AG04450 (cell line): Measurements from ENCODE around the gene NRL. TPM values are rescaled to one million over a fixed set of nuclear protein-coding genes. Genes with fewer than 3 reads are reported as not detected.

ENCODE experiments used
- CTCF ChIA-PET: fragments of 300-600, 350-600 bp; formaldehyde crosslinking; extraction: SDS; loops from one replicate; lab custom pipeline; 2022; ENCODE audit warnings: antibody characterized with exemption, inconsistent platforms; lab: Charles Lee
- POLR2A ChIA-PET: fragments of 350-600 bp; formaldehyde crosslinking; extraction: SDS; loops from one replicate; lab custom pipeline; 2021; ENCODE audit warnings: antibody characterized with exemption, inconsistent platforms; lab: Yijun Ruan, JAX
- DNase-seq: peaks from one replicate; pipeline ENCODE4 v3.0.0-alpha.2; 2011; ENCODE audit warnings: low read depth, low spot score
- H3K27ac ChIP-seq: one replicate; pipeline ENCODE4 v1.5.1; 2012; ENCODE audit warnings: low read depth, low read length, control low read depth
- H3K27me3 ChIP-seq: one replicate; pipeline ENCODE4 v1.6.0; 2012; ENCODE audit warnings: low read length; ENCODE audit not compliant: control insufficient read depth, insufficient read depth
- H3K4me3 ChIP-seq: 2 replicates; pipeline ENCODE4 v1.5.1; 2011; ENCODE audit warnings: mild to moderate bottlenecking, low read depth, low read length, control low read depth
- H3K9me3 ChIP-seq: 2 replicates; pipeline ENCODE4 v1.5.1; 2012; ENCODE audit warnings: low read length; ENCODE audit not compliant: control insufficient read depth, insufficient read depth
- polyA plus RNA-seq: library from polyadenylated mRNA; depleted of rRNA; stranded (reverse); fragments of >200 nt; gene quantifications from 2 replicates; pipeline ENCODE4 v1.2.3, GENCODE V29; 2011
- TF ChIP-seq, protein P1 (sequence below): IDR thresholded peaks from 2 replicates; pipeline ENCODE4 v1.5.1; 2011; ENCODE audit warnings: low read depth, low read length, control low read depth, inconsistent platforms

The NRL gene
- polyA plus RNA-seq, 1 experiment: 0.41 TPM

- ChIA-PET CTCF (interaction anchor here (0.9 to 4.0 kb wide), 3 partner anchors 36 to 52 kb away, joined by 3 to 20 read pairs (median 3); no protein-coding TSS in a partner anchor), POLR2A (no interaction called here)
- no peak overlapping the region for H3K27ac ChIP-seq
Measured at GRCh38 chr14:24054646-24055045, 60.1 kb downstream of the NRL start.

GRCh38 chr14:24054324-24054641 is 60.5 kb downstream of the NRL start:
- Histone ChIP-seq H3K9me3 (no peaks in the 10 kb centered on the region), H3K27ac (no peak overlapping the region), H3K27me3 (peaks cover 39% of the 10 kb centered on the region), H3K4me3 (no peak overlapping the region)
- ChIA-PET CTCF (interaction anchor here (0.9 to 4.0 kb wide), 3 partner anchors 36 to 52 kb away, joined by 3 to 20 read pairs (median 3); no protein-coding TSS in a partner anchor), POLR2A (interaction anchor here (0.6 kb wide), 1 partner anchor 50 kb away, joined by 5 read pairs; no protein-coding TSS in a partner anchor)
- TF ChIP-seq, protein P1, sequence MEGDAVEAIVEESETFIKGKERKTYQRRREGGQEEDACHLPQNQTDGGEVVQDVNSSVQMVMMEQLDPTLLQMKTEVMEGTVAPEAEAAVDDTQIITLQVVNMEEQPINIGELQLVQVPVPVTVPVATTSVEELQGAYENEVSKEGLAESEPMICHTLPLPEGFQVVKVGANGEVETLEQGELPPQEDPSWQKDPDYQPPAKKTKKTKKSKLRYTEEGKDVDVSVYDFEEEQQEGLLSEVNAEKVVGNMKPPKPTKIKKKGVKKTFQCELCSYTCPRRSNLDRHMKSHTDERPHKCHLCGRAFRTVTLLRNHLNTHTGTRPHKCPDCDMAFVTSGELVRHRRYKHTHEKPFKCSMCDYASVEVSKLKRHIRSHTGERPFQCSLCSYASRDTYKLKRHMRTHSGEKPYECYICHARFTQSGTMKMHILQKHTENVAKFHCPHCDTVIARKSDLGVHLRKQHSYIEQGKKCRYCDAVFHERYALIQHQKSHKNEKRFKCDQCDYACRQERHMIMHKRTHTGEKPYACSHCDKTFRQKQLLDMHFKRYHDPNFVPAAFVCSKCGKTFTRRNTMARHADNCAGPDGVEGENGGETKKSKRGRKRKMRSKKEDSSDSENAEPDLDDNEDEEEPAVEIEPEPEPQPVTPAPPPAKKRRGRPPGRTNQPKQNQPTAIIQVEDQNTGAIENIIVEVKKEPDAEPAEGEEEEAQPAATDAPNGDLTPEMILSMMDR: no peak
- no peak for DNase-seq

More at GRCh38 chr14:24054646-24055045, 60.1 kb downstream of the NRL start:
- no peak for DNase-seq
- no peaks in the 10 kb centered on the region for H3K9me3 ChIP-seq
- TF ChIP-seq, protein P1: no peak
- peaks cover 39% of the 10 kb centered on the region for H3K27me3 ChIP-seq
- no peak overlapping the region for H3K4me3 ChIP-seq

GRCh38 chr14:24053548-24054323 is 61.0 kb downstream of the NRL start:
- TF ChIP-seq, protein P1: no peak
- ChIA-PET POLR2A (interaction anchor here (0.6 kb wide), 1 partner anchor 51 kb away, joined by 5 read pairs; no protein-coding TSS in a partner anchor), CTCF (interaction anchor here (0.9 to 4.0 kb wide), 3 partner anchors 37 to 53 kb away, joined by 3 to 20 read pairs (median 3); no protein-coding TSS in a partner anchor)
- peaks cover 39% of the 10 kb centered on the region for H3K27me3 ChIP-seq
- no peak overlapping the region for H3K4me3 ChIP-seq
- no peaks in the 10 kb centered on the region for H3K9me3 ChIP-seq
- DNase-seq: no peak
- no peak overlapping the region for H3K27ac ChIP-seq

DNA sequence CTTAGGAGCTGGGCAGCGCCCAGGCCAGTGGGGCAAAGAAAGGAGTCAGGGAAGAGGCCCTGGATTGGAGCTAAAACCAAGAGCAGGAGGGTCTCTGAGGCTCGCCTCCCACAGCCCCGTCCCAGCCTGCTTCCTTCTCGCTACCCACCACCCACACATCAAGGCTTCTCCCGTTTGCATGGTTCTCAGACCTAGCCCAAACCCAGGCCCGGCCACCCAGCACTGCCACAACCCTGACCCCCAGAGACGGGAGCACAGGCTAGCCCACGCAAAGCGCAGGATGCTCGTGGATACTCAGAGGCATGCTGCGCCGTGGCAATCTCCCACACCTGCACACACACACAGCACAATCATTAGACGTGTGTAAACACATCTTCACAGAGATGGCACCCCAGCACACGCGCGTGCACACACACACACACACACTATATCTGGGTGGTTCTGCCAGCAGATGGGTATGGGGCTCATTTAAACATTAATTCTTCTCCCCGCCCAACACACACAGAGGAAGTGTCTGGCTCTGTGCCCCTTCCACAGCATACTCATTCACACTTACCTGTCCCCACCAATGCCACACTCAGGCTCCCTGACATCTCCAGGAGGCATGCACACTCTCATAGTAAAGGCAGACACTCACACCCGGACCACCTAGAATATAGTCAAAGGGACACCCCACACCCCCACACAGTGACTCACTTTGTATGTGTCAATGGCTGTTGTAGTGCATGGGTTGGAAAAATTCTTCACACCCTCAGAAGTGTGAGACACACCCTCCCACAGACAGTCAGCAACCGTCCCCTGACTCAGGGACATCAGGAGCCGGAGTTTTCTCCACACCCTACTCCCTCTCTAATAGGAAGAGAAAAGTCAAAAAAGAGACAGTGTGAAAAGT is 61.8 kb downstream of the NRL start:
- Histone ChIP-seq H3K27ac (no peak overlapping the region), H3K27me3 (peaks cover 36% of the 10 kb centered on the region), H3K9me3 (no peaks in the 10 kb centered on the region), H3K4me3 (peak overlapping the region; percentile 60; the same call in 1 of the 2 replicates)
- DNase-seq: no peak
- TF ChIP-seq, protein P1: no peak
- POLR2A ChIA-PET: interaction anchor here (1.1 kb wide), 1 partner anchor 41 kb away, joined by 3 read pairs; the partner anchor contains the start of gene PCK2
- CTCF ChIA-PET: interaction anchor here (1.0 to 4.0 kb wide), 4 partner anchors 17 to 257 kb away, joined by 3 to 20 read pairs (median 8); partner anchors contain the start of gene LTB4R2
